ENCODE results near the gene TEX47. TPM values are rescaled to one million over a fixed set of nuclear protein-coding genes. Genes with fewer than 3 reads are reported as not detected.
A peak's percentile ranks its signal among the peaks of the same experiment; 100 is the strongest.

The TEX47 gene
- total RNA-seq, 2 donors from 2014 or later = not detected

DNA sequence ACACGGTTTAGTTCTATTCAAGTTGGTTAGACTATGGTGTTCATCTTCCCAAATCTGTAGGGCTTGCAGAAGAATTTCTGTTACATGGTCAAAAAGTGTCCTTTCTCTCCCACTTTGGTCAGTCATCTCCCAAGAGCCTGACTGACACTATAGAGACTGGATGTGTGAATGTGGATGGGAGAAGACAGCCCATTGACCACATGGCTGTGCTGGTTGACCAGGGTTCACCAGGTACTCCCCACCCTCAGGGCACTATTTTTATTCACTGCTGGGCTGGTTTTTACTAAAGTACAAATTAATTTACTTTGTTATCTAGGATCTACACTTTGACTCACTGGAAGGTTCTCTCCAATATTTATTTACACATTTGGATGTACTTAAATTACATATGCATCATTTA, 33.8 kb downstream of the TEX47 start:
- H3K36me3 ChIP-seq (replicated peaks in 1 of 2; ENCODE audit: insufficient read depth in 1 of 2, low read depth in 2 of 2) = no peaks in the 10 kb centered on the region
- DNase-seq (no peak), ATAC-seq (no peak)
- H3K27ac ChIP-seq = no peak overlapping the region
- H3K4me1 ChIP-seq = peaks cover 17% of the 10 kb centered on the region
- WGBS, 2 donors = 23 to 38% methylated on average over 1 of the region's 1 CpG
- H3K27me3 ChIP-seq = peaks cover 3 to 8% of the 10 kb centered on the region in 2 donors
- intact Hi-C loops (cut with DNase I) = no loop called here
- no peak overlapping the region for H3K4me3 ChIP-seq
- TF ChIP-seq POLR2A (IDR thresholded peaks at IDR 0.05) = no peak
- TF ChIP-seq, protein P1, sequence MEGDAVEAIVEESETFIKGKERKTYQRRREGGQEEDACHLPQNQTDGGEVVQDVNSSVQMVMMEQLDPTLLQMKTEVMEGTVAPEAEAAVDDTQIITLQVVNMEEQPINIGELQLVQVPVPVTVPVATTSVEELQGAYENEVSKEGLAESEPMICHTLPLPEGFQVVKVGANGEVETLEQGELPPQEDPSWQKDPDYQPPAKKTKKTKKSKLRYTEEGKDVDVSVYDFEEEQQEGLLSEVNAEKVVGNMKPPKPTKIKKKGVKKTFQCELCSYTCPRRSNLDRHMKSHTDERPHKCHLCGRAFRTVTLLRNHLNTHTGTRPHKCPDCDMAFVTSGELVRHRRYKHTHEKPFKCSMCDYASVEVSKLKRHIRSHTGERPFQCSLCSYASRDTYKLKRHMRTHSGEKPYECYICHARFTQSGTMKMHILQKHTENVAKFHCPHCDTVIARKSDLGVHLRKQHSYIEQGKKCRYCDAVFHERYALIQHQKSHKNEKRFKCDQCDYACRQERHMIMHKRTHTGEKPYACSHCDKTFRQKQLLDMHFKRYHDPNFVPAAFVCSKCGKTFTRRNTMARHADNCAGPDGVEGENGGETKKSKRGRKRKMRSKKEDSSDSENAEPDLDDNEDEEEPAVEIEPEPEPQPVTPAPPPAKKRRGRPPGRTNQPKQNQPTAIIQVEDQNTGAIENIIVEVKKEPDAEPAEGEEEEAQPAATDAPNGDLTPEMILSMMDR (IDR thresholded peaks at IDR 0.05) = peak in 1 of 7 experiments; percentile 11
- no peaks in the 10 kb centered on the region for H3K9me3 ChIP-seq

DNA sequence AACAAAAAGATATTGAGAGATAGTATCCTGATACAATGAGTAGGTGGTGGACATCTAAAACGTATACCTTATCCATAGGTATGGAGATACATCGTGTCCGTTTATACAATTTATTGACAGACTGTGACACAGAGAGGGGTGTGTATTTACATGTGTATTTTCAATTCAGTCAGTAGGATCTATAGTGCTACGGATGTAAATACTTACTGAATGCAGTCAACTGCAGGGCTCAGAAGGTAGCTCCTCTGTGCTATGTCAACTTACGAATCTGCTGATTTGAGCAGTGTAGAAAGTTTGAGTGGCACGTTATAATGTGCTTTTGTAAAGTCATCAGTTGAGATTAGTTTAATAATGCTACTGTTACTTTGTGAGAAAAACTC, 35.4 kb downstream of the TEX47 start:
- H3K4me3 ChIP-seq = peak overlapping the region; percentile 28 to 41
- no peak for ATAC-seq
- intact Hi-C loops (cut with DNase I) = no loop called here
- DNase-seq = peak in 1 of 4 donors; percentile 2
- WGBS, 2 donors = 13 to 23% methylated on average over 6 of the region's 6 CpGs
- TF ChIP-seq, protein P1 (IDR thresholded peaks at IDR 0.05) = no peak
- no peak for TF ChIP-seq POLR2A (IDR thresholded peaks at IDR 0.05)
- H3K27ac ChIP-seq = peak overlapping the region in 3 of 4 donors; percentile 60 to 70 (median 68)
- peaks cover 17% of the 10 kb centered on the region for H3K4me1 ChIP-seq
- no peaks in the 10 kb centered on the region for H3K9me3 ChIP-seq
- no peaks in the 10 kb centered on the region for H3K36me3 ChIP-seq (replicated peaks in 1 of 2; ENCODE audit: insufficient read depth in 1 of 2, low read depth in 2 of 2)
- peaks cover 3 to 10% of the 10 kb centered on the region in 2 donors for H3K27me3 ChIP-seq

DNA sequence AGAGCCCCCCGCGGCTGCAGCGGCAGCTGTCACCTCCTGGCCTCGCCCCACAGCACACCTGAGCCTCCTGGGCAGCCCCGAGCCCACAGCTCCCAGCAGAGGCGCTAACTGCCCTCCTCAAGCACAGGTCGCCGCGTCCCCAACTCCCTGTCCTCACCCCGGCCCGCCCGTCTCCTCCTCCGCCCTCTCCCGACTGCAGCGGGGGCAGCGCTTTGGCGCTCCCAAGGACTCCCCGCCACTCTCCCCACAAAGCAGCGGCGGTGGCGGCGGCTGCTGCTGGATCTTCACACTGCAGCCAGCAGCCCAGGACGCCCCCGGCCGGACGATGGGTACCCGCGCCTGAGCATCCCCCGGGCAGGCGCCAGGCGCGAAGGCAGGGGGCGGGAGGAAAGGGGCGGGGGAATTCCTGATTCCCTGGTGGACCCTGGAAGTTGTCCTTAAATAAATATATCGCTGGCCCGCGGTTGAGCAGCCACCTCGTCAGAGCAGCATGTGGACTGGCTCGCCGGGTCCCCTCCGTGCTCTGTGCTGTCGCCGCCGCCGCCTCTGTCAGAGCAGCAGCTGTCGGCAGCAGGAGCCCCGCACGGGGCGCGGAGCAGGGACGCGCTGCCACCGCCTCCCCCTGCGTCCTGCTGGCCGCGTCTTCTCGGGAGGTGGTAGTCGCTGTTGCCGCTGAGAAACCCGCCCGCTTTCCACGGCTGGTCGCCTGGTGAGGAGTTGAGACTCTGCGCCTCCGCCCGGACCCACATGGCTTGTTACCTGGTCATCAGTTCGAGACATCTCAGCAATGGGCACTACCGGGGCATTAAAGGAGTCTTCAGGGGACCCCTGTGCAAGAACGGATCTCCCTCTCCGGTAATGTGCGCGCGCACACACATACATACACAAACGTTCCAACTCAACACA, 36.1 kb downstream of the TEX47 start, which contains the start of gene ZNF804B:
Gene ZNF804B (plus strand): TSS at position 471 of the 906 bp plus-strand sequence. CDS start 277 bp downstream, at position 748.
- H3K36me3 ChIP-seq (replicated peaks in 1 of 2; ENCODE audit: insufficient read depth in 1 of 2, low read depth in 2 of 2) = no peaks in the 10 kb centered on the region
- no peaks in the 10 kb centered on the region for H3K9me3 ChIP-seq
- peak within 1 kb of the TSS in 3 of 4 donors; percentile 60 to 70 (median 68) for H3K27ac ChIP-seq
- DNase-seq = peak; percentile 39 to 69 (median 58)
- TF ChIP-seq POLR2A (IDR thresholded peaks at IDR 0.05) = peak in 2 of 3 donors; percentile 41 to 54
- TF ChIP-seq, protein P1 (IDR thresholded peaks at IDR 0.05) = peak in 3 of 7 experiments; percentile 14 to 22 (median 20)
- peak within 1 kb of the TSS; percentile 28 to 41 for H3K4me3 ChIP-seq
- peak; percentile 81 for ATAC-seq
- intact Hi-C loops (cut with DNase I) = no loop called here
- 1 to 4% methylated on average over 22 to 72 of the region's 74 CpGs for WGBS, 2 donors
- peaks cover 3 to 10% of the 10 kb centered on the region in 2 donors for H3K27me3 ChIP-seq
- peaks cover 17% of the 10 kb centered on the region for H3K4me1 ChIP-seq

DNA sequence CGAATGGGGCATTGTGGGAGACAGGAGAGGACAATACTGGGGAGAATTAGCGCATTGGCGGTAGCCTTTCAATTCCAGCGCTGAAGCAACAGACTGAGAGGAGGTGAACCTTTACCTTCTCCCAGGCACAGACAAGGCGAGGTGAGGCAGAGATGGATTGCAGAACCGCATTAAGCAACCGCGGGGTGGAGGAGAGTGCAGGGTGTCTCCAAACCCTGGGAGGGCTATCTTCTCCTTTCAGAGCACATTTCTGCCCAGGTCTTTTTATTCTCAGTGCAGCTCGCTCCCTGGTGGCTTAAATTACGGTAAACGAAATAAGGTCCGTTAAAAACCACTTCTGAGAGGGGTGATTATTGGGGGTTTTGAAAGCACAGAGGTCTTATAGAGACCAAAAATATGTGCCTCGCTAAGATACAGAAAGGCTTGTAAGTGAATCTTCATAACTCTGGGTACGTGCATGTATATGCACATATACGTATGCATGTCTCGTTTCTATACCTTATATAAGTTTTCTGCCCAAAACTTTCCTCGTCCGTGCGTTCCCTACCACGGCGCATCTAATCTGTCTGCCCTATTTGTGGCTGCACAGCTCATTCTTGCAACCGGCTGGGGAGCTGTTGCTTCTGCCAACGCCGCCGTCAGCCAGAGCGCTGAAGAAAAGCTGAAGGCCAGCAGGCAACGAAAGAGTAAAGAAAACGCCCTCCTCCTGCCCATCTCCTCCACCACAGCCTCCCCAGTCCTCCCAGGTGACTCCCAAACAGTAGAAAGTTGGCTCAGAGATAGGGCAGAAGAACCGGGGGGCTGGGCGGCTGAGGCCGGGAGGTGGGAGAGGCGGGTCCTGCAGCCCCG, 36.9 kb downstream of the TEX47 start:
- DNase-seq (peak; percentile 47 to 77 (median 68)), ATAC-seq (peak; percentile 69)
- Histone ChIP-seq H3K36me3 (replicated peaks in 1 of 2; ENCODE audit: insufficient read depth in 1 of 2, low read depth in 2 of 2) (no peaks in the 10 kb centered on the region), H3K27me3 (peaks cover 0 to 10% of the 10 kb centered on the region in 2 donors), H3K4me3 (peak overlapping the region; percentile 28 to 41), H3K27ac (peak overlapping the region in 3 of 4 donors; percentile 60 to 70 (median 68)), H3K9me3 (no peaks in the 10 kb centered on the region), H3K4me1 (peaks cover 17% of the 10 kb centered on the region)
- WGBS, 2 donors = 2 to 4% methylated on average over 31 to 33 of the region's 33 CpGs
- TF ChIP-seq, protein P1 (IDR thresholded peaks at IDR 0.05) = peak in 2 of 7 experiments; percentile 6 to 25
- peak in 2 of 3 donors; percentile 11 to 26 for TF ChIP-seq POLR2A (IDR thresholded peaks at IDR 0.05)
- intact Hi-C loops (cut with DNase I) = no loop called here

Measured in body of pancreas (tissue), 4 donors.